GM12878 (cell line): Measurements from ENCODE around the gene DNAI7. TPM values are rescaled to one million over a fixed set of nuclear protein-coding genes. Genes with fewer than 3 reads are reported as not detected.

Experiments
- ATAC-seq: fragments of 200-7000 bp; cut with Tn5 transposase; 3 replicates; pipeline ENCODE4 v1.9.1; 2020; ENCODE audit warnings: mild to moderate bottlenecking, moderate library complexity
- BruUV-seq: library from RNA; stranded (reverse); fragments of 400-500 nt; replicated peaks from 2 replicates; lab custom pipeline; 2021; lab: Mats Ljungman, UMichigan
- CTCF ChIA-PET: fragments of 300-600 bp; sonication (Branson Sonifier 250); formaldehyde crosslinking; extraction: SDS; loops from one replicate; lab custom pipeline; 2021; ENCODE audit warnings: inconsistent platforms; lab: Yijun Ruan, JAX
- POLR2A ChIA-PET: fragments of 350-600 bp; formaldehyde crosslinking; extraction: SDS; loops from one replicate; lab custom pipeline; 2021; ENCODE audit warnings: inconsistent platforms; lab: Charles Lee
- RAD21 ChIA-PET: fragments of 300-600 bp; sonication (Branson Sonifier 250); formaldehyde crosslinking; loops from one replicate; lab custom pipeline; 2023; ENCODE audit warnings: antibody characterized with exemption; ENCODE audit not compliant: unreplicated experiment; lab: Charles Lee
- SMC1A ChIA-PET: fragments of 300-600 bp; sonication (Branson Sonifier 250); formaldehyde crosslinking; loops from one replicate; lab custom pipeline; 2023; ENCODE audit not compliant: unreplicated experiment, uncharacterized antibody; lab: Charles Lee
- DNase-seq: peaks from one replicate; pipeline ENCODE4 v3.0.0-alpha.2; 2011; ENCODE audit warnings: low read depth, low spot score
- FAIRE-seq: peaks from 3 replicates; lab custom pipeline; 2011; peaks lifted over from hg19 to GRCh38; lab: Jason Lieb, UNC
- H2AFZ ChIP-seq: 2 replicates; pipeline ENCODE4 v1.6.0; 2011; ENCODE audit warnings: low read depth, low read length, control low read depth; ENCODE audit not compliant: control insufficient read depth
- H3K27ac ChIP-seq: 2 replicates; pipeline ENCODE4 v1.5.1; 2011; ENCODE audit warnings: control low read depth; ENCODE audit not compliant: control insufficient read depth, insufficient read depth
- H3K27me3 ChIP-seq, 2 experiments: replicated peaks in 1 of 2; 2 replicates each; pipeline versions ENCODE4 v1.6.0 to v1.6.1; 2011; ENCODE audit warnings: low read length in 1 of 2; ENCODE audit not compliant: control insufficient read depth in 2 of 2, insufficient read depth in 2 of 2
- H3K36me3 ChIP-seq, 2 experiments: 2 replicates each; pipeline ENCODE4 v1.5.1; 2011; ENCODE audit warnings: low read length in 1 of 2; ENCODE audit not compliant: control insufficient read depth in 2 of 2, insufficient read depth in 2 of 2
- H3K4me1 ChIP-seq: 2 replicates; pipeline ENCODE4 v1.6.1; 2011; ENCODE audit warnings: mild to moderate bottlenecking, low read length, moderate library complexity, mixed read lengths; ENCODE audit not compliant: control insufficient read depth, insufficient read depth
- H3K4me2 ChIP-seq: 2 replicates; pipeline ENCODE4 v1.6.0; 2011; ENCODE audit warnings: control low read depth; ENCODE audit not compliant: control insufficient read depth, insufficient read depth
- H3K4me3 ChIP-seq: fragments of 200-600 bp; sonication (generic); 2 replicates; pipeline ENCODE4 v1.5.1; 2016
- H3K79me2 ChIP-seq: 2 replicates; pipeline ENCODE4 v1.6.0; 2011; ENCODE audit warnings: low read length; ENCODE audit not compliant: control insufficient read depth, insufficient read depth
- H3K9ac ChIP-seq: 2 replicates; pipeline ENCODE4 v1.8.0; 2011; ENCODE audit warnings: low read length, control low read depth, mixed read lengths; ENCODE audit not compliant: control insufficient read depth, insufficient read depth
- H3K9me3 ChIP-seq: replicated peaks from 3 replicates; pipeline ENCODE4 v1.5.1; 2011; ENCODE audit warnings: mild to moderate bottlenecking, low read length; ENCODE audit not compliant: control insufficient read depth, insufficient read depth
- H4K20me1 ChIP-seq: 2 replicates; pipeline ENCODE4 v1.6.0; 2011; ENCODE audit not compliant: control insufficient read depth, insufficient read depth
- CBFB ChIP-seq: IDR thresholded peaks from 2 replicates; pipeline ENCODE4 v1.6.1; 2016; ENCODE audit warnings: antibody characterized with exemption, low read depth
- CEBPB ChIP-seq, 2 experiments: fragments of 150-350 bp in 1 of 2; IDR thresholded peaks; 2 replicates each; pipeline ENCODE4 v1.6.1; 2012 to 2014; ENCODE audit warnings: low read depth in 2 of 2, low read length in 2 of 2, borderline replicate concordance in 1 of 2, inconsistent platforms in 1 of 2
- CREB1 ChIP-seq: IDR thresholded peaks from 2 replicates; pipeline ENCODE4 v1.6.1; 2012; ENCODE audit warnings: low read depth, mild to moderate bottlenecking, inconsistent platforms
- ETV6 ChIP-seq, 2 experiments: fragments of 450-650 bp in 1 of 2; IDR thresholded peaks in 1 of 2; conservative IDR thresholded peaks in 1 of 2; 2 replicates each; pipeline ENCODE4 v1.6.1; 2014; ENCODE audit warnings: antibody characterized with exemption in 1 of 2, borderline replicate concordance in 1 of 2, low read depth in 1 of 2, mild to moderate bottlenecking in 1 of 2, moderate library complexity in 1 of 2
- FOXK2 ChIP-seq: fragments of 450-650 bp; IDR thresholded peaks from 2 replicates; pipeline ENCODE4 v1.6.1; 2017; ENCODE audit warnings: mild to moderate bottlenecking, moderate library complexity
- MAX ChIP-seq: IDR thresholded peaks from 2 replicates; pipeline ENCODE4 v1.6.1; 2012; ENCODE audit warnings: low read depth, low read length, improper control_type of control experiment
- MTA2 ChIP-seq: fragments of 450-650 bp; IDR thresholded peaks from 2 replicates; pipeline ENCODE4 v1.6.1; 2016; ENCODE audit warnings: low read depth, mild to moderate bottlenecking, moderate library complexity
- NFXL1 ChIP-seq: fragments of 450-650 bp; IDR thresholded peaks from 2 replicates; pipeline ENCODE4 v1.6.1; 2017; ENCODE audit warnings: antibody characterized with exemption, mild to moderate bottlenecking, borderline replicate concordance
- NKRF ChIP-seq: fragments of 450-650 bp; conservative IDR thresholded peaks from 2 replicates; pipeline ENCODE4 v1.6.1; 2017; ENCODE audit warnings: mild to moderate bottlenecking, moderate library complexity
- PAX5 ChIP-seq: IDR thresholded peaks from 2 replicates; pipeline ENCODE4 v1.6.1; 2011; ENCODE audit warnings: low read depth, low read length, borderline replicate concordance
- PBX3 ChIP-seq: IDR thresholded peaks from 2 replicates; pipeline ENCODE4 v1.6.1; 2011; ENCODE audit warnings: mild to moderate bottlenecking, low read depth, low read length, moderate library complexity; ENCODE audit not compliant: insufficient replicate concordance
- PML ChIP-seq: IDR thresholded peaks from 2 replicates; pipeline ENCODE4 v1.6.1; 2012; ENCODE audit warnings: low read length, inconsistent platforms
- POLR2A ChIP-seq: IDR thresholded peaks from 2 replicates; pipeline ENCODE4 v1.6.1; 2011; ENCODE audit warnings: low read depth, mild to moderate bottlenecking, low read length
- RELA ChIP-seq: fragments of 450-650 bp; IDR thresholded peaks from 2 replicates; pipeline ENCODE4 v1.8.0; 2014; ENCODE audit warnings: borderline replicate concordance; ENCODE audit not compliant: partially characterized antibody
- SIN3A ChIP-seq: IDR thresholded peaks from 2 replicates; pipeline ENCODE4 v1.6.1; 2012; ENCODE audit warnings: low read depth, low read length, improper control_type of control experiment
- SMARCA5 ChIP-seq: fragments of 450-650 bp; IDR thresholded peaks from 2 replicates; pipeline ENCODE4 v1.6.1; 2017; ENCODE audit warnings: mild to moderate bottlenecking
- TARDBP ChIP-seq: IDR thresholded peaks from 2 replicates; pipeline ENCODE4 v1.6.1; 2016; ENCODE audit warnings: borderline replicate concordance
- WRNIP1 ChIP-seq: IDR thresholded peaks from 2 replicates; pipeline ENCODE4 v1.6.1; 2011; ENCODE audit warnings: low read depth, low read length, improper control_type of control experiment, borderline replicate concordance
- YBX1 ChIP-seq: fragments of 450-650 bp; IDR thresholded peaks from 2 replicates; pipeline ENCODE4 v1.6.1; 2016; ENCODE audit warnings: antibody characterized with exemption
- ZSCAN29 ChIP-seq: fragments of 450-650 bp; IDR thresholded peaks from 2 replicates; pipeline ENCODE4 v1.6.1; 2017; ENCODE audit warnings: mild to moderate bottlenecking, moderate library complexity
- WGBS: methylation state at CpG from one replicate; pipeline ENCODE4 v1.1.6; 2016; ENCODE audit warnings: low lambda C conversion rate; ENCODE audit not compliant: insufficient replicate concordance, insufficient coverage; ENCODE audit errors: missing lambda C conversion rate; 5-methylcytosine and 5-hydroxymethylcytosine counted together
- in situ Hi-C: fragments of 300-500 bp; cut with MboI; formaldehyde crosslinking; loops from 9 replicates; pipeline ENCODE4 v1.14.3; 2018; ENCODE audit warnings: mixed read lengths
- intact Hi-C: fragments of 100-400 bp; cut with micrococcal nuclease; formaldehyde crosslinking; loops from one replicate; pipeline ENCODE4 v1.14.2; 2022; ENCODE audit not compliant: unreplicated experiment
- polyA plus RNA-seq, 11 experiments: library from polyadenylated mRNA; depleted of rRNA in 4 of 11; unstranded in 6 of 11; stranded (reverse) in 5 of 11; fragments of >200 nt; fragmentation: Nextera tagmentation in 4 of 11; fragmentation: Illumina TruSeq in 1 of 11; extraction: Ambion mirVana in 4 of 11; extraction: Trizol in 1 of 11; gene quantifications; 1 replicate in 1 of 11; 2 replicates in 10 of 11; pipeline versions ENCODE4 v1.2.1 to v1.2.3, GENCODE V29; 2011 to 2016; ENCODE audit warnings: inconsistent platforms in 2 of 11, missing spikeins in 2 of 11, low read depth in 1 of 11
- total RNA-seq, 4 experiments: library from RNA; depleted of rRNA in 3 of 4; stranded (reverse); fragments of >200 nt in 3 of 4; fragmentation: Illumina TruSeq in 1 of 4; extraction: Trizol in 1 of 4; gene quantifications; 2 replicates each; pipeline versions ENCODE4 v1.2.1 to v1.2.3, GENCODE V29; 2013 to 2021

DNAI7 gene
- total and polyA plus RNA-seq, 10 of the 15 experiments (the other 5 are each of a cell fraction or from before 2014, with no cell fraction given): 0.05 to 0.48 (median 0.13) TPM; not detected in 4

GRCh38 chr12:25194722-25195055 is 271 bp downstream of the DNAI7 start:
- no peaks in the 10 kb centered on the region for H3K9me3 ChIP-seq
- no peak overlapping the region for H3K9ac ChIP-seq
- ChIA-PET SMC1A (interaction anchor here (1.0 to 1.6 kb wide), 4 partner anchors 10 to 843 kb away, joined by 3 to 9 read pairs (median 4); no protein-coding TSS in a partner anchor), RAD21 (interaction anchor here (0.7 to 1.0 kb wide), 6 partner anchors 8 to 169 kb away, joined by 3 to 8 read pairs (median 4); no protein-coding TSS in a partner anchor), POLR2A (interaction anchor here (0.9 to 1.0 kb wide), 3 partner anchors 21 to 189 kb away, joined by 3 to 4 read pairs (median 3); no protein-coding TSS in a partner anchor), CTCF (interaction anchor here (0.9 to 2.0 kb wide), 7 partner anchors 10 to 193 kb away, joined by 3 to 14 read pairs (median 3); no protein-coding TSS in a partner anchor)
- TF ChIP-seq ETV6 (conservative IDR thresholded peaks at IDR 0.05 in 1 of 2, IDR thresholded peaks at IDR 0.05 in 1 of 2; ENCODE audit: borderline replicate concordance in 1 of 2, low read depth in 1 of 2) (no peak), MTA2 (0 out of 2 replicates have a peak, but pooled peaks have one; percentile 3), NFXL1 (no peak), PAX5 (no peak), WRNIP1 (no peak), PBX3 (no peak), POLR2A (no peak), CBFB (no peak), CEBPB (IDR thresholded peaks at IDR 0.05; ENCODE audit: borderline replicate concordance in 1 of 2, low read depth in 2 of 2, low read length in 2 of 2) (no peak), RELA (no peak), CREB1 (no peak), SIN3A (no peak), TARDBP (no peak), FOXK2 (no peak), MAX (no peak), PML (0 out of 2 replicates have a peak, but pooled peaks have one; percentile 10), NKRF (peak; percentile 82), YBX1 (no peak), SMARCA5 (no peak), ZSCAN29 (no peak)
- 9% methylated on average over 11 of the region's 11 CpGs for WGBS
- no TSS peak for BruUV-seq
- intact Hi-C loops: no loop called here
- FAIRE-seq (no peak), ATAC-seq (no peak), DNase-seq (no peak)
- in situ Hi-C loops: no loop called here
- H3K27ac ChIP-seq: no peak overlapping the region
- H2AFZ ChIP-seq: peak overlapping the region; percentile 76
- peak overlapping the region; percentile 85 for H3K4me3 ChIP-seq
- H3K4me2 ChIP-seq: peak overlapping the region; percentile 71
- H3K4me1 ChIP-seq: peaks cover 6% of the 10 kb centered on the region; the same call in 1 of the 2 replicates
- no peaks in the 10 kb centered on the region for H3K27me3 ChIP-seq
- peaks cover 4% of the 10 kb centered on the region for H3K79me2 ChIP-seq
- H4K20me1 ChIP-seq: no peaks in the 10 kb centered on the region
- H3K36me3 ChIP-seq: no peaks in the 10 kb centered on the region
